ENCODE results near the gene RMND5A.

RMND5A gene

DNA sequence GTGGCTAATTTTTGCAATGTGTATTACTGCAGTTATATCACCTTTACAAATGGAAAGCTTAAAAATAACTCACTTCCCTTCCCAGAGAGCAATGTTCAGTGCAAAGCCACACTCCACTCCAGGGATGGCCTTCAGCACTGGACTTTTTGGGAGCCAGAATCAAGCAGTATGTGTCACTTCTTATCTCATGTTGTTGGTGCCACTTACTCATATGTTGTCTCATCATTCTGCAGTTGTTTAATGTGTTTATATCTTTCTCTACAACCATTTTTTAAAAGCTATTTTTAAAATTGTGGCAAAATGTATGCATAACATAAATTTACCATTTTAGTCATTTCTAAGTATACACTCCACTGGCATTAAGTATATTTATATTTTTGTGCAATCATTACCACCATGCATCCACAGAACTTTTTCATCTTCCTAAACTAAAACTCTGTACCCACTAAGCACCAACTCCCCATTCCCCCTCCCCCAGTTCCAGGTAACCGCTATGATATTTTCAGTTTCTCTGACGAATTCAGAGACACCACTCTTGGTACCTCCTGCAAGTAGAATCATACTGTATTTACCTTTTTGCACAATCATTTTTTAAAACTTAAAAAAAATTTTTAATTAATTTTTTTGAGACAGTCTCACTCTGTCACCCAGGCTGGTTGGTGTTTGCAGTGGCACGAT lies 102.7 kb downstream of the RMND5A start:
- TF ChIP-seq, protein P1, sequence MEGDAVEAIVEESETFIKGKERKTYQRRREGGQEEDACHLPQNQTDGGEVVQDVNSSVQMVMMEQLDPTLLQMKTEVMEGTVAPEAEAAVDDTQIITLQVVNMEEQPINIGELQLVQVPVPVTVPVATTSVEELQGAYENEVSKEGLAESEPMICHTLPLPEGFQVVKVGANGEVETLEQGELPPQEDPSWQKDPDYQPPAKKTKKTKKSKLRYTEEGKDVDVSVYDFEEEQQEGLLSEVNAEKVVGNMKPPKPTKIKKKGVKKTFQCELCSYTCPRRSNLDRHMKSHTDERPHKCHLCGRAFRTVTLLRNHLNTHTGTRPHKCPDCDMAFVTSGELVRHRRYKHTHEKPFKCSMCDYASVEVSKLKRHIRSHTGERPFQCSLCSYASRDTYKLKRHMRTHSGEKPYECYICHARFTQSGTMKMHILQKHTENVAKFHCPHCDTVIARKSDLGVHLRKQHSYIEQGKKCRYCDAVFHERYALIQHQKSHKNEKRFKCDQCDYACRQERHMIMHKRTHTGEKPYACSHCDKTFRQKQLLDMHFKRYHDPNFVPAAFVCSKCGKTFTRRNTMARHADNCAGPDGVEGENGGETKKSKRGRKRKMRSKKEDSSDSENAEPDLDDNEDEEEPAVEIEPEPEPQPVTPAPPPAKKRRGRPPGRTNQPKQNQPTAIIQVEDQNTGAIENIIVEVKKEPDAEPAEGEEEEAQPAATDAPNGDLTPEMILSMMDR (IDR thresholded peaks at IDR 0.05), result no peak

DNA sequence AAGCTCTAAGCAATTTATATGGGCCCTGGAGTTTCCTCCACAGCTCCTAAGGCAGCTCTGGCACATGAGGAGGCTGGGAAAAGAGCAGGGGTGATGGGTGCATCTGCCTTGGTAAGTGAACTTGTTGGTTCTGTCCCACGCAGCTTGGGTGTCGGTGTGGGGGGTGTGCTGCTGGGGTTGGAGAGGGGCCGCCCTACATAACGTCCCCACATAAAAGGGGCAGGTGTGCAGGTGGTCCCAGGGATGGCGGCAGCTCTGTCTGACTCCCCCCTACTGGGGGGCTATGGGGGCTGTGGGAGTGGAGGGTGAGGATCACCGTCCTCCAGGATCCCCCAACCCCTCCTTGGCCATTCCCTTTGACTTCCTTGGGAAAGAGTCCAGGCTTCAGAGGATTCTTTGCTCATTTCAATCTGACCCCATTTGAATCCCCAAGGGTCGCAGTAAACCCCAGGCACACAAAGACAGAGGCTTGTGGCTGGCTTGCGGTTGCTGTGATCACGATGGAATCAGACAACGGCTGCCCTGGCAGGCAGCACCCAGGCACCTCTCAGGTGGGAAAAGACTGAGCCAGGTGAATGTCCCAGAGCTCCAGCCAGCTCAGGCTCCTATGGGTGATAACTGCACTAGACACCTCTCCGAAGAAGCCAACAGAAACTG lies 105.1 kb downstream of the RMND5A start:
- TF ChIP-seq, protein P1 (IDR thresholded peaks at IDR 0.05), result no peak

DNA sequence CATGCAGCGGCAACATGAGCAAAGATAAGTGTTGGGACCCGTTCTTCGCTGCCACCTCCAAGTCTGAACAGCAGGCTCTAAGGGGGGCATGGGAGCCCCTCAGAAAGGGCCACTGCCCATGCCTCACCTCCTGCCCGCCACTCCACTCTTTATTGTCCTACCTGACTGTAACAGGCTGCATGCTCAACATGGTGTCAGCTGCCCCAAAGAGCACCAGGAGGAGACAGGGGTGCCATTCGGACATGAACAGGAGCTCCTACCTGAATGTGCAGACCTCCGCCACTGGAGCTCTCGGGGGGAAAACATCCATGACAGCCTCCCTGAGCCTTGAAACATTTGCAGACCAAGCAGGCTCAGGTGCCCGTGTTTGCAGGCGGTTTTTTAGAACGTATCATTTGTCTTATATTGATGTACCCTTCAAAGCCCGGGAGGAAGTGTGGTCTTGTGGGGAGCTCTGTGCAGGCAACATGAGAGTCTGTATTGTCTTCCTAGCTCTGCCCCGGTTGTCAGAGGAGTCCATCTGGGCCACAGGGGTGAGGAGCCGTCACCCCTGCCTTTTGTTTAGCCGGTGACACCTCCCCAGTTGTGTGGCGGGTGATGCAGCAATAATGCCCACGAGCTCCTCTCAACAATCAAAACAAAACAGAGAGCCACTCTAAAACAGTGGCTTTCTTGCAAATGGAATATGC lies 105.7 kb downstream of the RMND5A start:
- TF ChIP-seq, protein P1 (IDR thresholded peaks at IDR 0.05), result no peak

DNA sequence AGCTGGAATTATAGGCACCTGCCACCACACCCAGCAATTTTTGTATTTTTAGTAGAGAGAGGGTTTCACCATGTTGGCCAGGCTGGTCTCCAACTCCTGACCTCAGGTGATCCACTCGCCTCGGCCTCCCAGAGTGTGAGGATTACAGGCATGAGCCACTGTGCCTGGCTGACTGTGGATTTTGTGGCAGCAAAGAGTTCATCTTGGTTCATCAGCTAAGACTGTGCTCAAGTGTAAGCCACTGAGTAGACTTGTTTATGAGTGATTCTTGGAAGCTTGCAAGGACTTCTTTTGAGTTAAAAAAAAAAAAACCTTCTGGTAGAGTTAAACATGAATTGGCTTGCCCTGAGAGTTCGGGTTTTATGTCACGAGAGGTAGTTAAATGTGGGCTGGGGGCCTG lies 106.9 kb downstream of the RMND5A start:
- TF ChIP-seq, protein P1 (IDR thresholded peaks at IDR 0.05), result no peak
